Thyroid gland (tissue), 4 donors: ENCODE data around the gene CSNK2A2.

ENCODE experiments used
- CTCF ChIP-seq, 6 experiments: fragments of 200-600 bp in 3 of 6; fragments of 450-650 bp in 3 of 6; sonication (generic) in 3 of 6; IDR thresholded peaks; one replicate each; pipeline ENCODE4 v1.5.1; 2016 to 2019; ENCODE audit warnings: antibody characterized with exemption in 6 of 6, mild to moderate bottlenecking in 2 of 6, inconsistent platforms in 1 of 6, moderate library complexity in 1 of 6
- POLR2A ChIP-seq, 2 donors: fragments of 450-650 bp; IDR thresholded peaks; one replicate each; pipeline ENCODE4 v1.6.1; 2017; ENCODE audit warnings: antibody characterized with exemption in 2 of 2, mild to moderate bottlenecking in 2 of 2, moderate library complexity in 1 of 2

DNA sequence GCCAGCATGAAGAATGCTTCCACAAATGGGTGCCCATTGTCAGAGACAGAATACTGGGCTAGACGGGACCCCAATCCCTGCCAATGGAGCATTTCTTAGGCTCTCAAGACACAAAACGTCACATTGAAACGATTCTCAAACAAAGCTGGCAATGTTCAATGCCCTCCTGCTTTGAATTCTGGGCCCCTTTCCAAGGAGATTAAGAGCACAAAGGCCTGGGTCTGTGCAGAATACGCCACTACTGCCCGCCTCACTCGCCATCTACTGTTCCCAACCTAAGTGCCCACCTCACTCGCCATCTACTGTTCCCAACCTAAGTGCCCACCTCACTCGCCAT lies 78.4 kb downstream of the CSNK2A2 start:
- TF ChIP-seq CTCF (IDR thresholded peaks at IDR 0.05) (no peak), POLR2A (IDR thresholded peaks at IDR 0.05) (no peak)
